Liver (tissue), 9 donors: ENCODE data around the gene PIGP. TPM values are rescaled to one million over a fixed set of nuclear protein-coding genes. Genes with fewer than 3 reads are reported as not detected.

ENCODE experiments used
- DNase-seq: peaks from one replicate; pipeline ENCODE4 v3.0.0-alpha.2; 2017; ENCODE audit warnings: low spot score
- H3K27ac ChIP-seq, 2 donors: one replicate each; pipeline ENCODE4 v1.7.0; 2013; ENCODE audit warnings: inconsistent platforms in 2 of 2, low read length in 2 of 2, control low read depth in 1 of 2, low read depth in 1 of 2, mild to moderate bottlenecking in 1 of 2
- H3K27me3 ChIP-seq, 4 donors: one replicate each; pipeline versions ENCODE4 v1.6.1 to v1.7.0; 2013; ENCODE audit warnings: low read length in 3 of 4, inconsistent platforms in 1 of 4, mild to moderate bottlenecking in 1 of 4, moderate library complexity in 1 of 4; ENCODE audit not compliant: control insufficient read depth in 4 of 4, insufficient read depth in 4 of 4
- H3K36me3 ChIP-seq, 4 donors: one replicate each; pipeline versions ENCODE4 v1.6.1 to v1.7.0; 2013; ENCODE audit warnings: low read length in 3 of 4, mild to moderate bottlenecking in 3 of 4, low read depth in 1 of 4, moderate library complexity in 1 of 4; ENCODE audit not compliant: control insufficient read depth in 4 of 4, insufficient read depth in 3 of 4
- H3K4me1 ChIP-seq, 4 donors: one replicate each; pipeline versions ENCODE4 v1.6.1 to v1.7.0; 2013; ENCODE audit warnings: low read length in 3 of 4, mild to moderate bottlenecking in 3 of 4, moderate library complexity in 1 of 4; ENCODE audit not compliant: control insufficient read depth in 4 of 4, insufficient read depth in 4 of 4
- H3K4me3 ChIP-seq, 3 donors: one replicate each; pipeline versions ENCODE4 v1.6.1 to v1.7.0; 2013; ENCODE audit warnings: low read length in 3 of 3, control low read depth in 1 of 3, low read depth in 1 of 3, mild to moderate bottlenecking in 1 of 3
- H3K9ac ChIP-seq, 2 donors: one replicate each; pipeline ENCODE4 v1.7.0; 2013; ENCODE audit warnings: low read length in 2 of 2, mild to moderate bottlenecking in 2 of 2, moderate library complexity in 2 of 2, control low read depth in 1 of 2, low read depth in 1 of 2
- H3K9me3 ChIP-seq, 4 donors: one replicate each; pipeline versions ENCODE4 v1.6.1 to v1.7.0; 2013; ENCODE audit warnings: low read length in 3 of 4; ENCODE audit not compliant: control insufficient read depth in 4 of 4
- ATF3 ChIP-seq: IDR thresholded peaks from 2 replicates; pipeline ENCODE4 v1.6.1; 2016; ENCODE audit warnings: antibody characterized with exemption
- CTCF ChIP-seq: fragments of 150-350 bp; IDR thresholded peaks from 2 replicates; pipeline ENCODE4 v1.5.1; 2017; ENCODE audit warnings: improper control_type of control experiment, low read depth, low read length; ENCODE audit not compliant: missing input control
- EGR1 ChIP-seq, 2 donors: IDR thresholded peaks; 2 replicates each; pipeline ENCODE4 v1.6.1; 2016 to 2018; ENCODE audit warnings: antibody characterized with exemption in 2 of 2, low read depth in 2 of 2
- FOXA1 ChIP-seq: IDR thresholded peaks from 2 replicates; pipeline ENCODE4 v1.6.1; 2016; ENCODE audit warnings: antibody characterized with exemption
- FOXA2 ChIP-seq: IDR thresholded peaks from 2 replicates; pipeline ENCODE4 v1.6.1; 2016; ENCODE audit warnings: antibody characterized with exemption
- GABPA ChIP-seq, 2 donors: IDR thresholded peaks in 1 of 2; conservative IDR thresholded peaks in 1 of 2; 2 replicates each; pipeline ENCODE4 v1.6.1; 2016; ENCODE audit warnings: antibody characterized with exemption in 2 of 2, mild to moderate bottlenecking in 1 of 2, moderate library complexity in 1 of 2
- MAX ChIP-seq: IDR thresholded peaks from 2 replicates; pipeline ENCODE4 v1.6.1; 2016; ENCODE audit warnings: antibody characterized with exemption
- NR2F2 ChIP-seq: IDR thresholded peaks from 2 replicates; pipeline ENCODE4 v1.6.1; 2016; ENCODE audit warnings: antibody characterized with exemption
- RAD21 ChIP-seq, 2 donors: IDR thresholded peaks; 2 replicates each; pipeline ENCODE4 v1.6.1; 2016; ENCODE audit warnings: antibody characterized with exemption in 2 of 2, mild to moderate bottlenecking in 2 of 2
- REST ChIP-seq: IDR thresholded peaks from 2 replicates; pipeline ENCODE4 v1.6.1; 2016; ENCODE audit warnings: antibody characterized with exemption, mild to moderate bottlenecking
- RXRA ChIP-seq, 2 donors: IDR thresholded peaks; 2 replicates each; pipeline ENCODE4 v1.6.1; 2017 to 2018; ENCODE audit warnings: antibody characterized with exemption in 2 of 2, mild to moderate bottlenecking in 1 of 2
- TAF1 ChIP-seq: conservative IDR thresholded peaks from 2 replicates; pipeline ENCODE4 v1.6.1; 2016; ENCODE audit warnings: antibody characterized with exemption, mild to moderate bottlenecking
- YY1 ChIP-seq: IDR thresholded peaks from 2 replicates; pipeline ENCODE4 v1.6.1; 2016; ENCODE audit warnings: antibody characterized with exemption, mild to moderate bottlenecking
- ZBTB33 ChIP-seq: IDR thresholded peaks from 2 replicates; pipeline ENCODE4 v1.6.1; 2016; ENCODE audit warnings: antibody characterized with exemption
- WGBS: extraction: QIAGEN DNeasy Blood & Tissue Kit; methylation state at CpG from one replicate; pipeline ENCODE4 v1.1.7; 2013; 5-methylcytosine and 5-hydroxymethylcytosine counted together
- polyA plus RNA-seq, 2 donors: library from polyadenylated mRNA; stranded (reverse) in 1 of 2; unstranded in 1 of 2; fragments of 200-250 nt in 1 of 2; fragments of >200 nt in 1 of 2; fragmentation: Nextera tagmentation in 1 of 2; extraction: Ambion mirVana in 1 of 2; gene quantifications; one replicate each; pipeline versions ENCODE4 v1.2.1 to v1.2.3, GENCODE V29; 2013 to 2015
- total RNA-seq, 2 donors: library from RNA; depleted of rRNA; stranded (reverse); fragments of >200 nt; gene quantifications; one replicate each; pipeline ENCODE4 v1.2.3, GENCODE V29; 2014
- donor health status: healthy.
- donor health status: healthy.
- donor health status: healthy.
- donor health status: healthy.
- donor health status: healthy.

Gene PIGP
- total and polyA plus RNA-seq, 4 donors = 3.8 to 26.2 (median 11.7) TPM

DNA sequence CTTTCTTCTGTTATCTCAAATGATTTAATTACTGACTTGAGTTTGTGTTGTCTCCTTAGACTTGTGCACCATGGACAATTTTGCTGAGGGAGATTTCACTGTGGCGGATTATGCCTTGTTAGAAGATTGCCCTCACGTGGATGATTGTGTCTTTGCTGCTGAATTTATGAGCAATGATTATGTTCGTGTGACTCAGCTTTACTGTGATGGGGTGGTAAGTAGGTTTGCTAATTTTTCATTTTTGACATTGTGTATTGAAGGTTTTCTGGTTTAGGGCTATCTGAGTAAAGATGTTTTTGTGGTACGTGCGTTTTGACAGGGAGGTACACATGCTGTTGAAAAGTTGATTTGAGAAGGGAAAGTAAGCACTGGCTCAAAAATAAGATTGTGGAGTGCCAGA is 14.3 kb upstream of the PIGP start:
- Histone ChIP-seq H3K4me1 (peaks cover 9 to 15% (median 11%) of the 10 kb centered on the region in 4 donors), H3K36me3 (peaks cover 0 to 4% (median 1%) of the 10 kb centered on the region in 4 donors), H3K9me3 (no peaks in the 10 kb centered on the region), H3K4me3 (no peak overlapping the region), H3K27me3 (no peaks in the 10 kb centered on the region), H3K27ac (no peak overlapping the region), H3K9ac (no peak overlapping the region)
- no peak for DNase-seq
- TF ChIP-seq RAD21 (IDR thresholded peaks at IDR 0.05) (peak; percentile 62 to 72), CTCF (peak; percentile 5), EGR1 (IDR thresholded peaks at IDR 0.05; ENCODE audit: low read depth in 2 of 2) (no peak), FOXA2 (no peak), MAX (no peak)
- WGBS = 71% methylated on average over 5 of the region's 5 CpGs

DNA sequence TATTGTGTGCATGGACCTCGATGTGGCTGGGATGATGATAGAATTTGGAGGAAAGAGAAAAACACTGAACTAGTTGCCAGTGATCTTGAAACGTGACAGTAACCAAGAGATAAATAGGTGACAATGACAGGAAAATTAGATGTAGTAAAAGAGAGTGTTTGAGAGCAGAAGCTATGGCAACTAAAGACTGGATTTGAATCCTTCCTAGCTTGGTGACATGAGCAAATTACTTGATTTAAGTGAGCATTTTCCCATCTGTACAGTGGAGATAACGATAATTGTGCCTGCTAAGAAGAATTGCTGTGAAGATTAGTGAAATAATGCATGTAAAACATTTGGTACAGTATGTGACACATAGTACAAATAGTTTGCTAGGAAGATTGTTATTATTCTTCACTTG is 12.9 kb upstream of the PIGP start:
- H3K9ac ChIP-seq = no peak overlapping the region
- H3K4me3 ChIP-seq = no peak overlapping the region
- H3K27ac ChIP-seq = no peak overlapping the region
- WGBS = 91% methylated on average over 3 of the region's 3 CpGs
- H3K9me3 ChIP-seq = no peaks in the 10 kb centered on the region
- H3K36me3 ChIP-seq = peaks cover 0 to 4% (median under 1%) of the 10 kb centered on the region in 4 donors
- no peak for DNase-seq
- no peaks in the 10 kb centered on the region for H3K27me3 ChIP-seq
- peaks cover 9 to 15% (median 12%) of the 10 kb centered on the region in 4 donors for H3K4me1 ChIP-seq
- TF ChIP-seq GABPA (IDR thresholded peaks at IDR 0.05 in 1 of 2, conservative IDR thresholded peaks at IDR 0.05 in 1 of 2) (no peak), FOXA2 (no peak), EGR1 (IDR thresholded peaks at IDR 0.05; ENCODE audit: low read depth in 2 of 2) (no peak), ATF3 (no peak), NR2F2 (no peak), TAF1 (no peak), YY1 (no peak), CTCF (no peak), FOXA1 (no peak), RXRA (IDR thresholded peaks at IDR 0.05) (no peak), REST (no peak), RAD21 (IDR thresholded peaks at IDR 0.05) (no peak), ZBTB33 (no peak)
